Activated T-helper 2 cell treated with anti-CD3 and anti-CD28 coated beads, Interferon-gamma antibody, Interleukin-2, Interleukin-4, amounts not matched to agents 10 μg/mL and 5 μg/mL and 100 μg/mL, durations not matched to agents 14 hours and 24 hours and 36 hours (primary cell): ENCODE data around the gene TTC39B. TPM values are rescaled to one million over a fixed set of nuclear protein-coding genes. Genes with fewer than 3 reads are reported as not detected.
"Not testable (repeated sequence)": the region's sequence is repeated elsewhere in the genome, so short reads cannot be mapped to it uniquely, and the experiment has no call there.

ENCODE experiments used
- DNase-seq: peaks from one replicate; pipeline ENCODE4 v3.0.0; 2021; ENCODE audit warnings: low spot score
- H3K27ac Mint-ChIP-seq: one replicate; pipeline ENCODE4 v1.8.0; 2021; ENCODE audit warnings: mixed read lengths
- H3K27me3 Mint-ChIP-seq: one replicate; pipeline ENCODE4 v1.8.0; 2021; ENCODE audit warnings: low read depth, mixed read lengths
- H3K36me3 Mint-ChIP-seq: one replicate; pipeline ENCODE4 v1.8.0; 2021; ENCODE audit warnings: low read depth, mixed read lengths
- H3K4me1 Mint-ChIP-seq: one replicate; pipeline ENCODE4 v1.8.0; 2021; ENCODE audit warnings: low read depth, mixed read lengths
- H3K4me3 Mint-ChIP-seq: one replicate; pipeline ENCODE4 v1.8.0; 2021; ENCODE audit warnings: low read depth, mild to moderate bottlenecking, moderate library complexity, mixed read lengths
- H3K9me3 Mint-ChIP-seq: one replicate; pipeline ENCODE4 v1.8.0; 2021; ENCODE audit warnings: mixed read lengths
- intact Hi-C: fragments of 100-400 bp; cut with micrococcal nuclease; formaldehyde crosslinking; loops from one replicate; pipeline ENCODE4 v1.15.1; 2023
- total RNA-seq: library from RNA; stranded (reverse); gene quantifications from 2 replicates; pipeline ENCODE4 v1.2.3, GENCODE V29; 2022

Gene TTC39B
- total RNA-seq, 1 donor from 2014 or later = 10.5 TPM

DNA sequence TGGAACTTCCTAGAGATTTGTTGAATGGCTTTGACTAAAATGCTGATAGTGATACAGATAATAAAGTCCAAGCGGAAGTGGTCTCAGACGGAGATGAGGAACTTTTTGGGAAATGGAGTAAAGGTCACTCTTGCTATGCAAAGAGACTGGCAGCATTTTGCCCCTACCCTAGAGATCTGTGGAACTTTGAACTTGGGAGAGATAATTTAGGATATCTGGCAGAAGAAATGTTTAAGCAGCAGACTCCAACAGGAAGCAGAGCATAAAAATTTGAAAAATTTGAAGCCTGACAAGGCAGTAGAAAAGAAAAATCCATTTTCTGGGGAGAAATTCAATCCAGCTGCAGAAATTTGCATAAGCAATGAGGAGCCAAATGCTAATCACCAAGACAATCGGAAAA, 15.7 kb upstream of the TTC39B start:
- H3K27ac Mint-ChIP-seq, H3K4me1 Mint-ChIP-seq, intact Hi-C loops, DNase-seq, H3K4me3 Mint-ChIP-seq, H3K27me3 Mint-ChIP-seq: not testable (repeated sequence)
- Mint-ChIP-seq H3K9me3 (peaks cover 27% of the 10 kb centered on the region), H3K36me3 (peaks cover 11% of the 10 kb centered on the region)

DNA sequence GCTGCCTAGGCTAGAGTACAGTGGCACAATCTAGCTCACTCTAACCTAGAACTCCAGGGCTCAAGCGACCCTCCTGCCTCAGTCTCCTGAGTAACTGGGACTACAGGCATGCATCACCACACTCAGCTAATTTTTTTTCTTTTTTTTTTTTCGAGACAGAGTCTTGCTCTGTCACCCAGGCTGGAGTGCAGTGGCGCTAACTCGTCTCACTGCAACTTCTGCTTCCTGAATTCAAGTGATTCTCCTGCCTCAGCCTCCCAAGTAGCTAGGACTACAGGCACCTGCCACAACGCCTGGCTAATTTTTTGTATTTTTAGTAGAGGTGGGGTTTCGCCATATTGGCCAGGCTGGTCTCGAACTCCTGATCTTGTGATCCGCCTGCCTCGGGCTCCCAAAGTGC, 12.6 kb upstream of the TTC39B start:
- intact Hi-C loops, H3K4me1 Mint-ChIP-seq, H3K4me3 Mint-ChIP-seq, H3K27me3 Mint-ChIP-seq, DNase-seq, H3K27ac Mint-ChIP-seq: not testable (repeated sequence)
- peaks cover 11% of the 10 kb centered on the region for H3K36me3 Mint-ChIP-seq
- peaks cover 21% of the 10 kb centered on the region for H3K9me3 Mint-ChIP-seq

DNA sequence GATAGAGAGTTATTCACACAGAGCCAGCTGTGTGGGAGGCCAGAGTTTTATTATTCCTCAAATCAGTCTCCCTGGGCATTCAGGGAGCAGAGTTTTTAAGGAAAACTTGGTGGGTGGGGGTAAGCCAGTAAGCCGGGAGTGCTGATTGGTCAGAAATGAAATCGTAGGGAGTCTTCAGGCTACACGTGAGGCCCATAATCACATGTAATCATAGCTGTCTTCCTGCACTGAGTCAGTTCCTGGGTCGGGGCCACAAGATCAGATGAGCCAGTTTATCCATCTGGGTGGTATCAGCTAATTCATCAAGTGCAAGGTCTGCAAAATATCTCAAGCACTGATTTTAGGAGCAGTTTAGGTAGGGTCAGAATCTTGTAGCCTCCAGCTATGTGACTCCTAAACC, 10.8 kb upstream of the TTC39B start:
- no peak overlapping the region for H3K27ac Mint-ChIP-seq
- intact Hi-C loops = no loop called here
- H3K4me1 Mint-ChIP-seq = peaks cover 6% of the 10 kb centered on the region
- peaks cover 5% of the 10 kb centered on the region for H3K36me3 Mint-ChIP-seq
- no peaks in the 10 kb centered on the region for H3K27me3 Mint-ChIP-seq
- DNase-seq = no peak
- H3K9me3 Mint-ChIP-seq = peaks cover 10% of the 10 kb centered on the region
- H3K4me3 Mint-ChIP-seq = no peak overlapping the region

DNA sequence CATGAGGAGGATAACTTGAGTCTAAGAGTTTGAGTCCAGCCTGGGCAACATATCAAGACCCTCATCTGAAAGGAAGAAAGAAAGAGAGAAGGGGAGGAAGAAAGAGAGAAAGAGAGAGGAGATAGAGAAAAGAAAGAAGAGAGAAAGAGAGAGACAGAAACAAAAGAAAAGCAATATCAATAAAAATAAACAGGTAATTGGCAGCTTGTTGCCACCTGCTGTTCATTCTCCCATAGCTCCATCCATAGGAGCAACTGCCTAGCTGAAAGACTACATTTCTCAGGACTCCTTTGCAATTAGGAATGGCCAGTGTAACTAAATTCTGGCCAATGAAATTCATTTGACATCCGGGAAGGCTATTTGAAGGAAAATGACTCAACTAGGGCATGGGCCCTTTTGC, 4.6 kb upstream of the TTC39B start:
- no peak overlapping the region for H3K27ac Mint-ChIP-seq
- peaks cover 4% of the 10 kb centered on the region for H3K9me3 Mint-ChIP-seq

DNA sequence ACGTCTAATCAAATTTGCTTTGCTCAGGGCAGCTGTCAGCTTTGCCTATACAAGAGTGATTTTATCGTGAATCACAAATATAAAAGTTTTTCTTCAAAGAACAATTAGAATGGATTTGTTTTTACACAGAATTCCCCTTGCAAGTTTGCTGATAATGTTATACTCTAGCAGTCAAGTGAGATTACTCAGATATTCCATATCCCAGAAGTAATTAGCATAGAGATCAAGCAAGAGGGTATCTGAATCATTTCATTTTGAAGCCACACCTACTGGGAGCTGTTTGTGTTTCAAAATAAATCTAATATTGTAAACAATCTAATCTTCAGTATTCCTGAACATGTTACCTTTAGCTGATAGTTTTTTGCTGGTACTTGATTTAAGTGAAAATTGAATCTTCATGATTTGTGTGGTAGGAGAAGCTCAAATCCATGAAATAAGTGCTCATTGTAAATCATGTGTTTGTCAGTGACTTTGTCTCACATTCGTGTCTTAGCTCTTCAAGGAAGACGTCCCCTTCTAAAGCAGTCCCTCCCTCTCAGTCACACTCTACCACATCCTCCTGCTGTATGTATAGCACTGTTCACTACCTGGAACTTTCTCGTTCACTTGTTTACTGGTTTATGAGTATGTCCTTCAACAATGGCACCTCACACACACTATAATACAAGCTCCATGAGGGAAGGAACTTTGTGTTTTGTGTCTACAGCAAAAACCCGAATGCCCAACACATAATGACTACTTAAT, 3.3 kb upstream of the TTC39B start:
- Mint-ChIP-seq H3K27ac (peak overlapping the region; percentile 65), H3K36me3 (peaks cover 2% of the 10 kb centered on the region), H3K4me3 (no peak overlapping the region), H3K4me1 (peaks cover 37% of the 10 kb centered on the region), H3K27me3 (no peaks in the 10 kb centered on the region), H3K9me3 (peaks cover 4% of the 10 kb centered on the region)
- DNase-seq = no peak
- intact Hi-C loops = loop anchor here (2.0 to 5.0 kb wide), 3 partner anchors 13 to 42 kb away; no protein-coding TSS in a partner anchor

More for the DNA sequence above, 4.6 kb upstream of the TTC39B start:
- intact Hi-C loops = loop anchor here (2.0 to 5.0 kb wide), 3 partner anchors 15 to 41 kb away; no protein-coding TSS in a partner anchor
- no peaks in the 10 kb centered on the region for H3K36me3 Mint-ChIP-seq
- H3K4me3 Mint-ChIP-seq = no peak overlapping the region
- H3K27me3 Mint-ChIP-seq = no peaks in the 10 kb centered on the region
- H3K4me1 Mint-ChIP-seq = peaks cover 29% of the 10 kb centered on the region
- DNase-seq = no peak

DNA sequence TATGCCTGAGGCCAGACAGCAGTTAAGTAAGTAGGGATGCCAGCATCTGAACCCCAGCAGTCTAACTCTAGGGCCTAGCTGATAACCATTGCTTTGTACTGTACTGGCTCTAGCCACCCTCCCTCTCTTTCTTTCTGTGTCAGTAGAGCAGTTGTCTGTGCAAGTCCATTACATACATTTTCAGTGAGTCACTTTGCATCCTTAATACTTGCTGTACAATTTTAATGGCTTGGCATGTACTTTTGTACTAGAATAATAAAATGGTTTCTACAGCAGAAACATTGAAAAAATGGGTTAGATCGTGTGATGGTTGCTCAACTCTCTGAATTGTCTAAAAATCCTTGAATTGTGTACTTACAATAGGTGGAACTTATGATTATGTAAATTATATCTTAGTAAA, 1.5 kb upstream of the TTC39B start:
- H3K4me3 Mint-ChIP-seq = no peak overlapping the region
- H3K4me1 Mint-ChIP-seq = peaks cover 49% of the 10 kb centered on the region
- H3K9me3 Mint-ChIP-seq = peaks cover under 1% of the 10 kb centered on the region
- H3K27ac Mint-ChIP-seq = no peak overlapping the region
- peaks cover 11% of the 10 kb centered on the region for H3K36me3 Mint-ChIP-seq
- H3K27me3 Mint-ChIP-seq = no peaks in the 10 kb centered on the region
- intact Hi-C loops = loop anchor here (5.0 kb wide), 1 partner anchor 96 kb away; no protein-coding TSS in a partner anchor
- DNase-seq = no peak

DNA sequence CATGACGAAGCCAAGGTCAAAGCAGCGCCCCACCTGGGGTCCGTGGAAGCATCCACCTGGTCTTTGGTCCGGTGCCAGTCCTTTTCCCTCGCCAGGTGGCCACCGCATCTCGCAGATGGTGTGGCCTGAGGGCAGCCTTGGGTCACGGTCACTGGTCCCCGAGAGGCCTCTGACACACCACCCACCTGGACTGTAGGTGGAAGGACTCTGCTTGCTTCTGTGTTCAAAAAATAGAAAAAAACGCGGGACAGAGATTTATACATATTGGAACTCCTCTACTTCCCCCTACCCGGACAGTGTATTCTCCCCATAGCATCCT, 466 bp upstream of the TTC39B start:
- peaks cover 49% of the 10 kb centered on the region for H3K4me1 Mint-ChIP-seq
- H3K36me3 Mint-ChIP-seq = peaks cover 11% of the 10 kb centered on the region
- H3K27ac Mint-ChIP-seq = peak overlapping the region; percentile 50
- intact Hi-C loops = loop anchor here (1.0 to 5.0 kb wide), 2 partner anchors 8 to 95 kb away; no protein-coding TSS in a partner anchor
- no peaks in the 10 kb centered on the region for H3K27me3 Mint-ChIP-seq
- H3K9me3 Mint-ChIP-seq = no peaks in the 10 kb centered on the region
- peak overlapping the region; percentile 98 for H3K4me3 Mint-ChIP-seq
- no peak for DNase-seq

DNA sequence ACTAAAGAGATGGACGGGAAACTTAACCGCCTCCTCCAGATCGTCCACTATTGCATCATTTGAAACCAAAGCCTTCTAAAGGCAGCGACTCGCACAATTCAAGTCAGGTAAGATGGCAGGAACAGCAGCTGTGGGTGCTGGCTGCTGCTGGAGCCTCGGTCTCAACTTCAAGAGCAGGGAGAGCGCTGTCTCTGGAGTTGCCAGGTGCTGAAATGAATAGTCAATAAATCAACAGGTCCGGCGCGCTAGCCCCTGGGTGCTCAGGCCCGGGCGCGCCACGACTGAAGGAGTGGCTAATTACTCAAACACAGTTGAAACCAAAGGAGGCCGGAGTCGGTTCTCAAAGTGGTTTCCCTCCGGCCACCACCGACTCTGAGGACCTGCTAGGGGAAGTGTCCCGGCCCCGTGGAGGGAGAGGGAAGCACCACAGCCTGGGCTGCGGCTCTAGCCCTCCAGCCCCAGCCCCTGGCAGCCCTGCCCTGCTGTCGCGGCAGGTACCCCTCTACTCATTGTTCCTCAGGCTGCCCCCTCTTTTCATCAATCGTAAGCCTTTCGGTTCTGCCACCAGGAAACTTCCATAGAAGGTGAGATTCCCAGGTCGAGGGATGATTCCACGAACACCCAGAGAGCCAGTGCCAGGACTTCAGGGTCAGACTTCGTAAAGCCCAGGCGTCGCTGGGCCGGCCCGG, 804 bp downstream of the TTC39B start:
- Mint-ChIP-seq H3K4me1 (peaks cover 47% of the 10 kb centered on the region), H3K27ac (peak overlapping the region; percentile 79), H3K9me3 (no peaks in the 10 kb centered on the region)

DNA sequence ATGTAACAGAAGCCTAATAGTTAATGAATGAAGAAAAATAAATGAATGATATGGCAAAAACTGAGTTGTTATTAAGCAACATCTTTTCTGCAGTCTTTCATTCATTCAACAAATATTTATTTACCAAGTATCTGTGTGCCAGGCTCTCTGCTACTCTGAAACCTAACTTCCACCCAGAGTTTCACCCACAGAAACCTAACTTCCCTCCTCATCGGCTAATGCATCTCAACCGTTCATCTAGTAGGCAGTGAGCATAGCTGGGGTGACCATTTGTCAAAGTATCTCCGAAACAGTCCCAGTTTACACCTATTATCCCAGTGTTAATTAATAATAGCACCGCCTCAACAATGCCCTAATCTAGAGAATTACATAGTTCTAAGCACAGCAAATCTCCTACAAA, 1.5 kb downstream of the TTC39B start:
- intact Hi-C loops = loop anchor here (5.0 kb wide), 1 partner anchor 93 kb away; no protein-coding TSS in a partner anchor
- H3K4me3 Mint-ChIP-seq = peak overlapping the region; percentile 98

More for the DNA sequence above, 804 bp downstream of the TTC39B start:
- H3K36me3 Mint-ChIP-seq = peaks cover 11% of the 10 kb centered on the region
- peak; percentile 33 for DNase-seq
- H3K27me3 Mint-ChIP-seq = no peaks in the 10 kb centered on the region
- H3K4me3 Mint-ChIP-seq = peak overlapping the region; percentile 98
- intact Hi-C loops = loop anchor here (1.0 to 5.0 kb wide), 2 partner anchors 94 to 116 kb away; partner anchors contain the start of gene SNAPC3

DNA sequence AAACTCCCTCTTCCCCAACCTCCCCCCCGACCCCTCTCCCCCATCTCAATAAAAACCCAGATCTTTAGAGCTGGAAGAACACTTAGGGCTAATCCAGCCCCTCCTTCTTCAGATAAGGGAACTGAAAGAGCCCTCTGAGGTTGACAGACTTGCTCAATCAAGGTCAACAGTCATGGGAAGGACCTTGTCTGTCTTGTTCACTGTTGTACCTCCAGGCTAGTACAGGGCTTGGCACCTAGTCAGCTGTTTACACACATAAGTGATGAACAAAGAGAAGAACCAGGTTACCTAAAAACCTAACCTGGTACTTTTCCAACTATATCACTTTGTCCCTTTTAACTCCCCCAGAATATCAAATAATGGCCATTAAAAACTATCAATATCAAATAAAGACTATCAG, 2.4 kb downstream of the TTC39B start:
- H3K27me3 Mint-ChIP-seq = no peaks in the 10 kb centered on the region
- DNase-seq = no peak
- H3K9me3 Mint-ChIP-seq = no peaks in the 10 kb centered on the region
- peaks cover 11% of the 10 kb centered on the region for H3K36me3 Mint-ChIP-seq
- H3K27ac Mint-ChIP-seq = no peak overlapping the region
- peak overlapping the region; percentile 9 for H3K4me3 Mint-ChIP-seq
- H3K4me1 Mint-ChIP-seq = peaks cover 48% of the 10 kb centered on the region
- intact Hi-C loops = loop anchor here (5.0 kb wide), 1 partner anchor 92 kb away; no protein-coding TSS in a partner anchor

More for the DNA sequence above, 1.5 kb downstream of the TTC39B start:
- peaks cover 11% of the 10 kb centered on the region for H3K36me3 Mint-ChIP-seq
- peak overlapping the region; percentile 79 for H3K27ac Mint-ChIP-seq
- no peaks in the 10 kb centered on the region for H3K9me3 Mint-ChIP-seq
- no peak for DNase-seq
- H3K27me3 Mint-ChIP-seq = no peaks in the 10 kb centered on the region
- H3K4me1 Mint-ChIP-seq = peaks cover 48% of the 10 kb centered on the region

DNA sequence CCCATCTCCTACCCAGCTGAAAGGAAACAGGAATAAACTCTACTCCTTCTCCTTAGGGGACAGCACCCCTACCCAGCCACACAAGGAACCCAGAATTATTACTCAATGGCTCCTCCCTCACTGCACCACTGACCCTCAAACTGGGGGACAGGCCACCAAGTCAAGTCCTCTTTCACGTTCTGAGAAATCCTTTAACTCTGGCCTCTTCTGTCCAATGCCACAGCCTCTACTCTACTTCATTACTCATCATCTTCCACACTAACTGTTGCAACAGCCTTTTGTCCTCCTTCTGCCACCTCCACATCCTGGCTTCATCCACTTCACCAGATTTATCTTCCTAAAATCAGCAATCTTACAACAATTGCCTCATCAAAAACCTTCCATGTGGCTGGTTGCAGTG, 6.8 kb downstream of the TTC39B start:
- Mint-ChIP-seq H3K27me3 (no peaks in the 10 kb centered on the region), H3K4me3 (peak overlapping the region; percentile 60), H3K4me1 (peaks cover 64% of the 10 kb centered on the region), H3K27ac (peak overlapping the region; percentile 98), H3K9me3 (peaks cover 9% of the 10 kb centered on the region), H3K36me3 (peaks cover 34% of the 10 kb centered on the region)
- intact Hi-C loops = no loop called here
- DNase-seq = no peak

DNA sequence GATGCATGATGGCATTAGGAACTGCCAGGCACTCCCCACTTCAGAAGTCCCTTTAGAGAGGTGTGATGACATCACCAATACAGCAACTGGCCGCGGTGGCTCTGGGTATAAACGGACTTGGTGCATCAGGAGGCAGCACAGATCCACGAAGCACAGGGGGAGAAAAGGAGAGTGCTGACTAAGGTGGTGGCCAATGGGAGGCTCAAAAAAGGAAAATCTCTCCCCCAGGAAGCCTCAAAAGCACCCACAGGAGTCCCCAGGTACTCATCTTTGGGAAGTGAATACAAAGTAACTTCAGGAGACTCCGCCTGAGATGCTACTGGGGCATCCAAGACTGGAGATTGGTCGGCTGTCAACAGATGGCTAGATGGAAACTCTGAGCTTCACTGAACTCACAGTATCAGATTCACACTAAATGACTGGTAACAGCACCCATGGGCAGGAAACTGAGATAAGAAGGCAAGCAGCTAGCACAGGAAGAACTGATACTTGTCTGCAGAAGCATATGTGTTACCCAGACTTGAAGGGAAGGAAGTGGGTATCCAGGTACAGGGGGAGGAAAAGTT, 7.6 kb downstream of the TTC39B start:
- Mint-ChIP-seq H3K27me3 (no peaks in the 10 kb centered on the region), H3K4me1 (peaks cover 62% of the 10 kb centered on the region), H3K4me3 (peak overlapping the region; percentile 60), H3K36me3 (peaks cover 31% of the 10 kb centered on the region), H3K27ac (peak overlapping the region; percentile 98), H3K9me3 (peaks cover 9% of the 10 kb centered on the region)
- peak; percentile 66 for DNase-seq
- intact Hi-C loops = loop anchor here (1.0 to 5.0 kb wide), 6 partner anchors 8 to 627 kb away; partner anchors contain the start of genes CCDC171, PSIP1 and TTC39B
